ENCODE measurements around the gene TFF2. TPM values are rescaled to one million over a fixed set of nuclear protein-coding genes. Genes with fewer than 3 reads are reported as not detected.

The TFF2 gene
- total and polyA plus RNA-seq, 2 of the 4 experiments (the other 2 are of a cell fraction): not detected

DNA sequence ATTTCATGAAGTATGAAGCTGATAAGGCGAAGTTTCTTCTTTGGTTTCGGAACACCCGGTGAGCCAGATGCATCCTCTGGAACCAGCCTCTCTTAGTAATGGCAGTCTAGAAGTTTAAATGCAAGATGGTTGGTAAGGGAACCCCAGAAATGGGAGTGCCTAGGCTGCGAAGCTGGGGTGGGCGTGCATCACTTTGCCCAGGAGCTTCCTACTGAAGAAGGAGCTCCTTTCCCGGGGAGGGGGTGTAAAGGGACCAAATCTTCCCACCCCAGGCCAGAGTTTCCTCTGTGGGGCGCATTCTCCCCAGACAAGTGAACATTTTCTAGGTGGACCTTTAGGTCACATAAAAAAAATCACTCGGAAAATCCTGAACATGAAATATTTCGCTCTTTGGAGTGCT lies 4.4 kb downstream of the TFF2 start:
- in situ Hi-C loops (cut with MboI; ENCODE audit: low sequenced_read_pairs) (no loop called here), dilution Hi-C loops (cut with HindIII; ENCODE audit: low sequenced_read_pairs, unreplicated experiment) (no loop called here), intact Hi-C loops (cut with micrococcal nuclease) (no loop called here)
- H4K5ac ChIP-seq (ENCODE audit: low read depth, low read length): no peak overlapping the region
- no peak overlapping the region for H3K18ac ChIP-seq (ENCODE audit: low read depth, low read length)
- POLR2A ChIA-PET (ENCODE audit: unreplicated experiment): no interaction called here
- no peaks in the 10 kb centered on the region for H3K79me1 ChIP-seq (ENCODE audit: low read depth in 1 of 2, low read length in 2 of 2)
- CTCF ChIA-PET: interaction anchor here (0.8 kb wide), 1 partner anchor 10 kb away, joined by 3 read pairs; no protein-coding TSS in a partner anchor
- H2AFZ ChIP-seq (replicated peaks; ENCODE audit: low read length, poor library complexity): no peak overlapping the region
- no peaks in the 10 kb centered on the region for H4K20me1 ChIP-seq (ENCODE audit: insufficient read depth, low read length)
- H2AK9ac ChIP-seq (replicated peaks; ENCODE audit: low read depth, low read length, poor library complexity): no peak overlapping the region
- H3K4me3 ChIP-seq (ENCODE audit: insufficient read depth, low read depth, low read length): no peak overlapping the region
- no peak overlapping the region for H3K14ac ChIP-seq (replicated peaks; ENCODE audit: low read depth, low read length)
- H3K9ac ChIP-seq (ENCODE audit: low read depth, low read length): no peak overlapping the region
- no peak overlapping the region for H4K91ac ChIP-seq (ENCODE audit: insufficient read depth, low read depth, low read length)
- TF ChIP-seq ELK1 (IDR thresholded peaks at IDR 0.05; ENCODE audit: borderline replicate concordance, low read depth, low read length) (no peak), FOS (IDR thresholded peaks at IDR 0.05; ENCODE audit: low read depth, low read length) (no peak), POLR2A (IDR thresholded peaks at IDR 0.05; ENCODE audit: low read depth, low read length) (no peak), CHD1 (IDR thresholded peaks at IDR 0.05; ENCODE audit: low read depth, low read length) (no peak), SMC3 (IDR thresholded peaks at IDR 0.05; ENCODE audit: low read depth, low read length) (no peak), BHLHE40 (IDR thresholded peaks at IDR 0.05; ENCODE audit: low read depth, low read length) (no peak), RAD21 (IDR thresholded peaks at IDR 0.05; ENCODE audit: low read length) (no peak), CEBPB (IDR thresholded peaks at IDR 0.05; ENCODE audit: low read depth, low read length) (no peak), MXI1 (IDR thresholded peaks at IDR 0.05; ENCODE audit: borderline replicate concordance, low read depth, low read length) (no peak), MAZ (IDR thresholded peaks at IDR 0.05; ENCODE audit: borderline replicate concordance, low read depth, low read length) (no peak), RCOR1 (IDR thresholded peaks at IDR 0.05; ENCODE audit: insufficient replicate concordance, low read length) (no peak), RFX5 (IDR thresholded peaks at IDR 0.05; ENCODE audit: low read depth, low read length) (no peak), CTCF (conservative IDR thresholded peaks at IDR 0.05; ENCODE audit: low read depth, low read length) (no peak), MAFK (IDR thresholded peaks at IDR 0.05; ENCODE audit: low read depth, low read length) (no peak)
- TF ChIP-seq, protein P1, sequence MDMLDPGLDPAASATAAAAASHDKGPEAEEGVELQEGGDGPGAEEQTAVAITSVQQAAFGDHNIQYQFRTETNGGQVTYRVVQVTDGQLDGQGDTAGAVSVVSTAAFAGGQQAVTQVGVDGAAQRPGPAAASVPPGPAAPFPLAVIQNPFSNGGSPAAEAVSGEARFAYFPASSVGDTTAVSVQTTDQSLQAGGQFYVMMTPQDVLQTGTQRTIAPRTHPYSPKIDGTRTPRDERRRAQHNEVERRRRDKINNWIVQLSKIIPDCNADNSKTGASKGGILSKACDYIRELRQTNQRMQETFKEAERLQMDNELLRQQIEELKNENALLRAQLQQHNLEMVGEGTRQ (IDR thresholded peaks at IDR 0.05; ENCODE audit: low read depth, low read length): no peak
- H3K4me1 ChIP-seq (ENCODE audit: control insufficient read depth, insufficient read depth, low read length): no peaks in the 10 kb centered on the region
- no peak overlapping the region for H3K56ac ChIP-seq (ENCODE audit: extremely low read depth, insufficient read depth, low read length)
- no TSS peak for BruUV-seq (replicated peaks)
- no peak overlapping the region for H3K23ac ChIP-seq (ENCODE audit: low read depth, low read length)
- H3K27ac ChIP-seq (ENCODE audit: insufficient read depth, low read length): no peak overlapping the region
- H3K9me3 ChIP-seq (ENCODE audit: control insufficient read depth, insufficient read depth, low read length): no peaks in the 10 kb centered on the region
- no peak overlapping the region for H2AK5ac ChIP-seq (ENCODE audit: low read depth, low read length)
- no peak overlapping the region for H2BK15ac ChIP-seq (ENCODE audit: low read depth, low read length)
- peaks cover 16% of the 10 kb centered on the region for H3K27me3 ChIP-seq (ENCODE audit: control insufficient read depth, insufficient read depth, low read length)
- no peak for ATAC-seq (ENCODE audit: low read depth)
- H2BK120ac ChIP-seq (ENCODE audit: low read depth, low read length): no peak overlapping the region
- H2BK5ac ChIP-seq (ENCODE audit: low read depth, low read length, poor library complexity, severe bottlenecking): no peak overlapping the region
- no peak overlapping the region for H3K4me2 ChIP-seq (ENCODE audit: low read depth, low read length)
- 79% methylated on average over 3 of the region's 9 CpGs; no CpG with 5 or more reads in 1 of the 2 experiments for WGBS, 2 experiments (ENCODE audit: extremely low coverage in 2 of 2, insufficient read length in 1 of 2)
- no peaks in the 10 kb centered on the region; the same call in 1 of the 2 replicates for H3K9me1 ChIP-seq (ENCODE audit: insufficient read depth, low read length)
- no peak overlapping the region for H3K4ac ChIP-seq (ENCODE audit: low read depth, low read length)
- DNase-seq: no peak
- no peak overlapping the region for H2BK20ac ChIP-seq (ENCODE audit: low read depth, low read length)
- H3K36me3 ChIP-seq (ENCODE audit: control insufficient read depth, insufficient read depth, low read length): no peaks in the 10 kb centered on the region
- no peak overlapping the region for H4K8ac ChIP-seq (ENCODE audit: low read depth in 2 of 2, low read length in 2 of 2)
